ENCODE measurements around the gene ANKS4B. TPM values are rescaled to one million over a fixed set of nuclear protein-coding genes. Genes with fewer than 3 reads are reported as not detected.

ANKS4B gene
- polyA plus RNA-seq, 1 donor (not counting 4 experiments of a cell fraction or from before 2014, with no cell fraction given): not detected

- FAIRE-seq (no peak), DNase-seq (ENCODE audit: low read depth, low spot score) (no peak)
- Histone ChIP-seq H3K9ac (ENCODE audit: control insufficient read depth, extremely low read depth, insufficient read depth, low read length) (no peak overlapping the region), H3K9me1 (ENCODE audit: control insufficient read depth, extremely low read depth, insufficient read depth, low read length) (no peaks in the 10 kb centered on the region), H3K4me1 (ENCODE audit: control insufficient read depth, extremely low read depth, insufficient read depth, low read length) (peaks cover 8% of the 10 kb centered on the region), H3K79me2 (ENCODE audit: control insufficient read depth, insufficient read depth, low read length) (no peaks in the 10 kb centered on the region), H3K4me2 (ENCODE audit: control insufficient read depth, extremely low read depth, insufficient read depth, low read depth, low read length) (no peak overlapping the region), H3K36me3 (ENCODE audit: control insufficient read depth in 2 of 2, extremely low read depth in 1 of 2, insufficient read depth in 2 of 2, low read length in 2 of 2) (no peaks in the 10 kb centered on the region), H3K4me3 (ENCODE audit: control insufficient read depth in 2 of 3, extremely low read depth in 1 of 3, insufficient read depth in 2 of 3, low read depth in 1 of 3, low read length in 3 of 3) (no peak overlapping the region), H2AFZ (ENCODE audit: control insufficient read depth, low read length) (no peak overlapping the region), H3K27me3 (ENCODE audit: control insufficient read depth, extremely low read depth, insufficient read depth, low read length) (peaks cover 28% of the 10 kb centered on the region), H3K9me3 (ENCODE audit: control insufficient read depth, low read depth, low read length) (no peaks in the 10 kb centered on the region), H3K27ac (ENCODE audit: control insufficient read depth, insufficient read depth, low read length) (no peak overlapping the region), H4K20me1 (ENCODE audit: control insufficient read depth, extremely low read depth, insufficient read depth, low read length) (no peaks in the 10 kb centered on the region)
- no peak for TF ChIP-seq EZH2 (IDR thresholded peaks at IDR 0.05; ENCODE audit: low read length)
- TF ChIP-seq, protein P1, sequence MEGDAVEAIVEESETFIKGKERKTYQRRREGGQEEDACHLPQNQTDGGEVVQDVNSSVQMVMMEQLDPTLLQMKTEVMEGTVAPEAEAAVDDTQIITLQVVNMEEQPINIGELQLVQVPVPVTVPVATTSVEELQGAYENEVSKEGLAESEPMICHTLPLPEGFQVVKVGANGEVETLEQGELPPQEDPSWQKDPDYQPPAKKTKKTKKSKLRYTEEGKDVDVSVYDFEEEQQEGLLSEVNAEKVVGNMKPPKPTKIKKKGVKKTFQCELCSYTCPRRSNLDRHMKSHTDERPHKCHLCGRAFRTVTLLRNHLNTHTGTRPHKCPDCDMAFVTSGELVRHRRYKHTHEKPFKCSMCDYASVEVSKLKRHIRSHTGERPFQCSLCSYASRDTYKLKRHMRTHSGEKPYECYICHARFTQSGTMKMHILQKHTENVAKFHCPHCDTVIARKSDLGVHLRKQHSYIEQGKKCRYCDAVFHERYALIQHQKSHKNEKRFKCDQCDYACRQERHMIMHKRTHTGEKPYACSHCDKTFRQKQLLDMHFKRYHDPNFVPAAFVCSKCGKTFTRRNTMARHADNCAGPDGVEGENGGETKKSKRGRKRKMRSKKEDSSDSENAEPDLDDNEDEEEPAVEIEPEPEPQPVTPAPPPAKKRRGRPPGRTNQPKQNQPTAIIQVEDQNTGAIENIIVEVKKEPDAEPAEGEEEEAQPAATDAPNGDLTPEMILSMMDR (optimal IDR thresholded peaks at IDR 0.05 in 1 of 3, IDR thresholded peaks at IDR 0.05 in 1 of 3, conservative IDR thresholded peaks at IDR 0.05 in 1 of 3; ENCODE audit: extremely low read depth in 1 of 3, insufficient read depth in 2 of 3, low read length in 3 of 3): no peak
- dilution Hi-C loops (cut with MboI; ENCODE audit: extremely low pct_ligation_motif_present, low sequenced_read_pairs): no loop called here
Observed at GRCh38 chr16:21274172-21274726, 40.8 kb downstream of the ANKS4B start.

DNA sequence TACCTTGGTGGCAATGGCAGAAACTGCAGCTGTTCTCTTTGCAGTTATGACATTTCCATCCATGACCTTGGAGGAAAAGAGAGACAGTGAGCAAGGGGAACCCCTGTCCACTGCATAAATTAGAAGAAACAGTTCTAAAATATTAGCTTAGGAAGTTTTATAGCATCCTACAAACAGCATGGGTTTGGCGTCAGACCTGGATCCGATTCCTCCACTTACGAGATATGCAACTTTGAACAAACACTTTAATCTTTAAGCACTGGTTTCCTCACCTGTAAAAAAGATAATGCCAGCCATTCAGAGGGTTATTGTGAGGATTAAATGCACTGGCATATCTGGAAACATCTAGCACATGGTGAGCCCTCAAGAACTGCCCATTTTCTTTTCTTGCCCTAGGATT lies 42.0 kb downstream of the ANKS4B start:
- H3K27ac ChIP-seq (ENCODE audit: control insufficient read depth, insufficient read depth, low read length): no peak overlapping the region
- no peaks in the 10 kb centered on the region for H3K9me3 ChIP-seq (ENCODE audit: control insufficient read depth, low read depth, low read length)
- H3K36me3 ChIP-seq (ENCODE audit: control insufficient read depth in 2 of 2, extremely low read depth in 1 of 2, insufficient read depth in 2 of 2, low read length in 2 of 2): no peaks in the 10 kb centered on the region
- TF ChIP-seq EZH2 (IDR thresholded peaks at IDR 0.05; ENCODE audit: low read length): no peak
- TF ChIP-seq, protein P1 (optimal IDR thresholded peaks at IDR 0.05 in 1 of 3, IDR thresholded peaks at IDR 0.05 in 1 of 3, conservative IDR thresholded peaks at IDR 0.05 in 1 of 3; ENCODE audit: extremely low read depth in 1 of 3, insufficient read depth in 2 of 3, low read length in 3 of 3): no peak
- H3K9me1 ChIP-seq (ENCODE audit: control insufficient read depth, extremely low read depth, insufficient read depth, low read length): no peaks in the 10 kb centered on the region
- dilution Hi-C loops (cut with MboI; ENCODE audit: extremely low pct_ligation_motif_present, low sequenced_read_pairs): no loop called here
- no peak overlapping the region for H3K4me2 ChIP-seq (ENCODE audit: control insufficient read depth, extremely low read depth, insufficient read depth, low read depth, low read length)
- H3K27me3 ChIP-seq (ENCODE audit: control insufficient read depth, extremely low read depth, insufficient read depth, low read length): peaks cover 32% of the 10 kb centered on the region
- H2AFZ ChIP-seq (ENCODE audit: control insufficient read depth, low read length): no peak overlapping the region
- H3K4me3 ChIP-seq (ENCODE audit: control insufficient read depth in 2 of 3, extremely low read depth in 1 of 3, insufficient read depth in 2 of 3, low read depth in 1 of 3, low read length in 3 of 3): no peak overlapping the region
- H3K4me1 ChIP-seq (ENCODE audit: control insufficient read depth, extremely low read depth, insufficient read depth, low read length): peaks cover 8% of the 10 kb centered on the region
- DNase-seq (ENCODE audit: low read depth, low spot score) (no peak), FAIRE-seq (no peak)
- no peaks in the 10 kb centered on the region for H4K20me1 ChIP-seq (ENCODE audit: control insufficient read depth, extremely low read depth, insufficient read depth, low read length)
- no peak overlapping the region for H3K9ac ChIP-seq (ENCODE audit: control insufficient read depth, extremely low read depth, insufficient read depth, low read length)
- no peaks in the 10 kb centered on the region for H3K79me2 ChIP-seq (ENCODE audit: control insufficient read depth, insufficient read depth, low read length)

Measured in keratinocyte (primary cell).